ENCODE measurements around the gene PLXNA3.

Gene PLXNA3

GRCh38 chrX:154449618-154450017, 8.5 kb upstream of the PLXNA3 start:
- H3K9me3 Mint-ChIP-seq: no peaks in the 10 kb centered on the region
- peaks cover 10% of the 10 kb centered on the region for H3K4me1 Mint-ChIP-seq
- peaks cover 7% of the 10 kb centered on the region for H3K36me3 Mint-ChIP-seq (ENCODE audit: insufficient read depth)
- DNase-seq (ENCODE audit: low spot score in 2 of 2) (no peak), ATAC-seq (replicated peaks; ENCODE audit: extremely low read depth, poor library complexity, severe bottlenecking) (no peak)
- no peaks in the 10 kb centered on the region for H3K27me3 Mint-ChIP-seq
- no peak overlapping the region for H3K4me3 Mint-ChIP-seq
- no peak overlapping the region for H3K27ac Mint-ChIP-seq (ENCODE audit: low read depth)

GRCh38 chrX:154450312-154450711, 7.8 kb upstream of the PLXNA3 start:
- DNase-seq (ENCODE audit: low spot score in 2 of 2) (no peak), ATAC-seq (replicated peaks; ENCODE audit: extremely low read depth, poor library complexity, severe bottlenecking) (no peak)
- Mint-ChIP-seq H3K9me3 (no peaks in the 10 kb centered on the region), H3K4me3 (no peak overlapping the region), H3K36me3 (ENCODE audit: insufficient read depth) (peaks cover 7% of the 10 kb centered on the region), H3K27ac (ENCODE audit: low read depth) (no peak overlapping the region), H3K27me3 (no peaks in the 10 kb centered on the region), H3K4me1 (peaks cover 10% of the 10 kb centered on the region)

GRCh38 chrX:154452823-154453222, 5.3 kb upstream of the PLXNA3 start:
- Mint-ChIP-seq H3K9me3 (no peaks in the 10 kb centered on the region), H3K27ac (ENCODE audit: low read depth) (no peak overlapping the region), H3K27me3 (no peaks in the 10 kb centered on the region), H3K4me3 (no peak overlapping the region), H3K36me3 (ENCODE audit: insufficient read depth) (peaks cover 12% of the 10 kb centered on the region), H3K4me1 (peaks cover 7% of the 10 kb centered on the region)
- ATAC-seq (replicated peaks; ENCODE audit: extremely low read depth, poor library complexity, severe bottlenecking) (no peak), DNase-seq (ENCODE audit: low spot score in 2 of 2) (no peak)

- ATAC-seq (replicated peaks; ENCODE audit: extremely low read depth, poor library complexity, severe bottlenecking): peak; percentile 52
- no peak for DNase-seq (ENCODE audit: low spot score in 2 of 2)
- H3K4me1 Mint-ChIP-seq: peaks cover 18% of the 10 kb centered on the region
Observed at GRCh38 chrX:154457491-154458115, 478 bp upstream of the PLXNA3 start.

GRCh38 chrX:154458954-154459778, 1.1 kb downstream of the PLXNA3 start:
- DNase-seq (ENCODE audit: low spot score in 2 of 2) (no peak), ATAC-seq (replicated peaks; ENCODE audit: extremely low read depth, poor library complexity, severe bottlenecking) (no peak)
- H3K4me1 Mint-ChIP-seq: peaks cover 18% of the 10 kb centered on the region
- H3K36me3 Mint-ChIP-seq (ENCODE audit: insufficient read depth): peaks cover 9% of the 10 kb centered on the region
- peak overlapping the region; percentile 57 for H3K27ac Mint-ChIP-seq (ENCODE audit: low read depth)
- H3K4me3 Mint-ChIP-seq: peak overlapping the region; percentile 78
- H3K9me3 Mint-ChIP-seq: no peaks in the 10 kb centered on the region
- no peaks in the 10 kb centered on the region for H3K27me3 Mint-ChIP-seq

More at GRCh38 chrX:154457491-154458115, 478 bp upstream of the PLXNA3 start:
- Mint-ChIP-seq H3K36me3 (ENCODE audit: insufficient read depth) (peaks cover 11% of the 10 kb centered on the region), H3K4me3 (peak overlapping the region; percentile 99), H3K9me3 (no peaks in the 10 kb centered on the region), H3K27me3 (no peaks in the 10 kb centered on the region), H3K27ac (ENCODE audit: low read depth) (peak overlapping the region; percentile 97)

GRCh38 chrX:154459832-154460231, 1.8 kb downstream of the PLXNA3 start:
- peak overlapping the region; percentile 65 for H3K27ac Mint-ChIP-seq (ENCODE audit: low read depth)
- ATAC-seq (replicated peaks; ENCODE audit: extremely low read depth, poor library complexity, severe bottlenecking) (no peak), DNase-seq (ENCODE audit: low spot score in 2 of 2) (no peak)
- H3K27me3 Mint-ChIP-seq: no peaks in the 10 kb centered on the region
- no peaks in the 10 kb centered on the region for H3K9me3 Mint-ChIP-seq
- peaks cover 18% of the 10 kb centered on the region for H3K4me1 Mint-ChIP-seq
- peak overlapping the region; percentile 78 for H3K4me3 Mint-ChIP-seq
- peaks cover 9% of the 10 kb centered on the region for H3K36me3 Mint-ChIP-seq (ENCODE audit: insufficient read depth)

GRCh38 chrX:154460326-154460725, 2.2 kb downstream of the PLXNA3 start:
- Mint-ChIP-seq H3K36me3 (ENCODE audit: insufficient read depth) (peaks cover 9% of the 10 kb centered on the region), H3K27ac (ENCODE audit: low read depth) (peak overlapping the region; percentile 65), H3K4me3 (peak overlapping the region; percentile 78), H3K4me1 (peaks cover 18% of the 10 kb centered on the region), H3K9me3 (no peaks in the 10 kb centered on the region), H3K27me3 (no peaks in the 10 kb centered on the region)
- ATAC-seq (replicated peaks; ENCODE audit: extremely low read depth, poor library complexity, severe bottlenecking): no peak
- no peak for DNase-seq (ENCODE audit: low spot score in 2 of 2)

GRCh38 chrX:154462396-154462795, 4.3 kb downstream of the PLXNA3 start:
- Mint-ChIP-seq H3K4me3 (no peak overlapping the region), H3K4me1 (peaks cover 14% of the 10 kb centered on the region), H3K9me3 (no peaks in the 10 kb centered on the region), H3K27ac (ENCODE audit: low read depth) (no peak overlapping the region), H3K27me3 (no peaks in the 10 kb centered on the region), H3K36me3 (ENCODE audit: insufficient read depth) (peaks cover 6% of the 10 kb centered on the region)
- no peak for DNase-seq (ENCODE audit: low spot score in 2 of 2)
- ATAC-seq (replicated peaks; ENCODE audit: extremely low read depth, poor library complexity, severe bottlenecking): no peak

- Mint-ChIP-seq H3K4me1 (peaks cover 11% of the 10 kb centered on the region), H3K9me3 (no peaks in the 10 kb centered on the region), H3K4me3 (no peak overlapping the region), H3K27me3 (no peaks in the 10 kb centered on the region), H3K27ac (ENCODE audit: low read depth) (no peak overlapping the region), H3K36me3 (ENCODE audit: insufficient read depth) (peaks cover 6% of the 10 kb centered on the region)
- DNase-seq (ENCODE audit: low spot score in 2 of 2) (no peak), ATAC-seq (replicated peaks; ENCODE audit: extremely low read depth, poor library complexity, severe bottlenecking) (no peak)
Observed at GRCh38 chrX:154463611-154464220, 5.6 kb downstream of the PLXNA3 start.

GRCh38 chrX:154464806-154465365, 6.8 kb downstream of the PLXNA3 start:
- Mint-ChIP-seq H3K9me3 (no peaks in the 10 kb centered on the region), H3K27ac (ENCODE audit: low read depth) (no peak overlapping the region), H3K27me3 (no peaks in the 10 kb centered on the region), H3K36me3 (ENCODE audit: insufficient read depth) (peaks cover 8% of the 10 kb centered on the region), H3K4me3 (no peak overlapping the region), H3K4me1 (peaks cover 5% of the 10 kb centered on the region)
- DNase-seq (ENCODE audit: low spot score in 2 of 2) (no peak), ATAC-seq (replicated peaks; ENCODE audit: extremely low read depth, poor library complexity, severe bottlenecking) (no peak)

GRCh38 chrX:154465601-154466000, 7.5 kb downstream of the PLXNA3 start:
- Mint-ChIP-seq H3K27ac (ENCODE audit: low read depth) (no peak overlapping the region), H3K27me3 (no peaks in the 10 kb centered on the region), H3K4me1 (no peaks in the 10 kb centered on the region), H3K4me3 (no peak overlapping the region), H3K36me3 (ENCODE audit: insufficient read depth) (peaks cover 8% of the 10 kb centered on the region), H3K9me3 (no peaks in the 10 kb centered on the region)
- no peak for ATAC-seq (replicated peaks; ENCODE audit: extremely low read depth, poor library complexity, severe bottlenecking)
- DNase-seq (ENCODE audit: low spot score in 2 of 2): no peak

GRCh38 chrX:154466036-154466435, 8.0 kb downstream of the PLXNA3 start:
- no peaks in the 10 kb centered on the region for H3K27me3 Mint-ChIP-seq
- H3K27ac Mint-ChIP-seq (ENCODE audit: low read depth): no peak overlapping the region
- no peak overlapping the region for H3K4me3 Mint-ChIP-seq
- H3K9me3 Mint-ChIP-seq: no peaks in the 10 kb centered on the region
- no peak for ATAC-seq (replicated peaks; ENCODE audit: extremely low read depth, poor library complexity, severe bottlenecking)
- H3K4me1 Mint-ChIP-seq: no peaks in the 10 kb centered on the region
- H3K36me3 Mint-ChIP-seq (ENCODE audit: insufficient read depth): peaks cover 9% of the 10 kb centered on the region
- no peak for DNase-seq (ENCODE audit: low spot score in 2 of 2)

All from central memory CD8-positive, alpha-beta T cell (primary cell).